B cell (primary cell): ENCODE results near the gene FRMD4A. TPM values are rescaled to one million over a fixed set of nuclear protein-coding genes. Genes with fewer than 3 reads are reported as not detected.

Experiments
- ATAC-seq: fragments of 200-7000 bp; cut with Tn5 transposase; one replicate; pipeline ENCODE4 v1.10.0; 2021; ENCODE audit warnings: low read depth, mild to moderate bottlenecking, moderate number of reproducible peaks, moderate library complexity
- CTCF ChIA-PET: fragments of 350-600 bp; sonication (Branson Sonifier 250); formaldehyde crosslinking; loops from one replicate; lab custom pipeline; 2021; ENCODE audit warnings: antibody characterized with exemption, inconsistent platforms; lab: Charles Lee
- POLR2A ChIA-PET: fragments of 350-600 bp; sonication (Branson Sonifier 250); formaldehyde crosslinking; loops from one replicate; lab custom pipeline; 2021; ENCODE audit warnings: antibody characterized with exemption; lab: Charles Lee
- DNase-seq: peaks from one replicate; pipeline ENCODE4 v3.0.0; 2013
- H2AFZ ChIP-seq: 2 replicates; pipeline ENCODE4 v1.6.1; 2012; ENCODE audit warnings: mild to moderate bottlenecking, low read depth, low read length; ENCODE audit not compliant: insufficient read depth, poor library complexity, severe bottlenecking
- H3K27ac ChIP-seq, 2 donors: 1 replicate in 1 of 2; 2 replicates in 1 of 2; pipeline ENCODE4 v1.5.1; 2012 to 2013; ENCODE audit warnings: low read length in 2 of 2, mild to moderate bottlenecking in 2 of 2, moderate library complexity in 1 of 2
- H3K27me3 ChIP-seq, 4 experiments: fragments of 200-600 bp in 1 of 4; sonication (generic) in 1 of 4; replicated peaks in 1 of 4; 1 replicate in 2 of 4; 2 replicates in 2 of 4; pipeline versions ENCODE4 v1.6.1 to v1.7.0; 2013 to 2016; ENCODE audit warnings: low read length in 3 of 4, mild to moderate bottlenecking in 2 of 4, mixed read lengths in 1 of 4, moderate library complexity in 1 of 4; ENCODE audit not compliant: insufficient read depth in 4 of 4, control insufficient read depth in 3 of 4; ENCODE audit errors: control extremely low read depth in 1 of 4
- H3K36me3 ChIP-seq, 2 experiments: replicated peaks in 1 of 2; 1 replicate in 1 of 2; 2 replicates in 1 of 2; pipeline versions ENCODE4 v1.6.1 to v1.7.1; 2013; ENCODE audit warnings: low read length in 1 of 2; ENCODE audit not compliant: insufficient read depth in 2 of 2, control insufficient read depth in 1 of 2; ENCODE audit errors: control extremely low read depth in 1 of 2, extremely low read depth in 1 of 2
- H3K4me1 ChIP-seq, 2 donors: fragments of 200-600 bp in 1 of 2; sonication (generic) in 1 of 2; 1 replicate in 1 of 2; 2 replicates in 1 of 2; pipeline versions ENCODE4 v1.5.1 to v1.6.1; 2013 to 2017; ENCODE audit warnings: low read length in 2 of 2; ENCODE audit not compliant: control insufficient read depth in 2 of 2, insufficient read depth in 2 of 2
- H3K4me2 ChIP-seq: replicated peaks from 2 replicates; pipeline ENCODE3; 2012; ENCODE audit warnings: mild to moderate bottlenecking, low read depth, low read length; ENCODE audit not compliant: poor library complexity, severe bottlenecking
- H3K4me3 ChIP-seq, 5 experiments: fragments of 200-600 bp in 1 of 5; sonication (generic) in 1 of 5; 1 replicate in 3 of 5; 2 replicates in 2 of 5; pipeline versions ENCODE4 v1.5.1 to v1.7.0; 2011 to 2016; ENCODE audit warnings: low read length in 4 of 5, mild to moderate bottlenecking in 4 of 5, low read depth in 2 of 5, control low read depth in 1 of 5, moderate library complexity in 1 of 5; ENCODE audit not compliant: insufficient read depth in 1 of 5; ENCODE audit errors: control extremely low read depth in 1 of 5, extremely low read depth in 1 of 5
- H3K79me2 ChIP-seq: fragments of 200-600 bp; sonication (generic); one replicate; pipeline ENCODE4 v1.6.0; 2016; ENCODE audit warnings: low read length; ENCODE audit not compliant: control insufficient read depth, insufficient read depth
- H3K9ac ChIP-seq: fragments of 200-600 bp; sonication (generic); 2 replicates; pipeline ENCODE4 v1.6.1; 2017; ENCODE audit warnings: mild to moderate bottlenecking, low read length, moderate library complexity
- H3K9me3 ChIP-seq, 3 donors: one replicate each; pipeline versions ENCODE4 v1.6.1 to v1.7.1; 2013; ENCODE audit warnings: low read length in 2 of 3; ENCODE audit not compliant: control insufficient read depth in 2 of 3, insufficient read depth in 1 of 3; ENCODE audit errors: control extremely low read depth in 1 of 3
- H4K20me1 ChIP-seq: 2 replicates; pipeline ENCODE4 v1.6.0; 2012; ENCODE audit warnings: mild to moderate bottlenecking, low read length; ENCODE audit not compliant: insufficient read depth, control insufficient read depth, poor library complexity, severe bottlenecking
- H3K27ac Mint-ChIP-seq: one replicate; pipeline ENCODE4 v1.8.0; 2021; ENCODE audit warnings: mixed read lengths
- H3K27me3 Mint-ChIP-seq: one replicate; pipeline ENCODE4 v1.8.0; 2021; ENCODE audit warnings: mixed read lengths
- H3K4me1 Mint-ChIP-seq: one replicate; pipeline ENCODE4 v1.8.0; 2021; ENCODE audit warnings: mixed read lengths
- H3K4me3 Mint-ChIP-seq: one replicate; pipeline ENCODE4 v1.8.0; 2021; ENCODE audit warnings: mixed read lengths
- H3K9me3 Mint-ChIP-seq: one replicate; pipeline ENCODE4 v1.8.0; 2022; ENCODE audit warnings: mixed read lengths; ENCODE audit not compliant: insufficient read depth
- CTCF ChIP-seq: fragments of 200-600 bp; IDR thresholded peaks from one replicate; pipeline ENCODE4 v1.8.0; 2022; ENCODE audit warnings: antibody characterized with exemption, mild to moderate bottlenecking
- EZH2 ChIP-seq: IDR thresholded peaks from 2 replicates; pipeline ENCODE4 v1.6.1; 2012; ENCODE audit warnings: borderline replicate concordance, low read depth, mild to moderate bottlenecking, moderate library complexity, low read length; ENCODE audit not compliant: insufficient read depth, poor library complexity, severe bottlenecking
- WGBS: methylation state at CpG from one replicate; pipeline ENCODE4 v1.1.5; 2013; ENCODE audit warnings: missing lambda C conversion rate; ENCODE audit not compliant: insufficient coverage; 5-methylcytosine and 5-hydroxymethylcytosine counted together
- intact Hi-C: fragments of 100-400 bp; cut with micrococcal nuclease; formaldehyde crosslinking; loops from one replicate; pipeline ENCODE4 v1.10.0; 2022
- polyA plus RNA-seq: library from polyadenylated mRNA; depleted of rRNA; stranded (reverse); fragments of >200 nt; gene quantifications from 2 replicates; pipeline ENCODE4 v1.2.3, GENCODE V29; 2012
- total RNA-seq, 2 donors: library from RNA; stranded (reverse); fragments of 120-200 nt in 1 of 2; gene quantifications; 1 replicate in 1 of 2; 2 replicates in 1 of 2; pipeline versions ENCODE4 v1.2.3 to v1.2.4, GENCODE V29; 2013 to 2022

The FRMD4A gene
- total and polyA plus RNA-seq, 2 donors (not counting 1 experiment from before 2014, with no cell fraction given) = 0.76 to 3.4 TPM

- H3K27ac Mint-ChIP-seq = no peak overlapping the region
- peaks cover 35% of the 10 kb centered on the region for H3K4me1 Mint-ChIP-seq
- H3K9me3 Mint-ChIP-seq = no peaks in the 10 kb centered on the region
- Histone ChIP-seq H3K36me3 (no peaks in the 10 kb centered on the region), H2AFZ (no peak overlapping the region), H3K79me2 (no peaks in the 10 kb centered on the region), H4K20me1 (no peaks in the 10 kb centered on the region), H3K27me3 (no peaks in the 10 kb centered on the region), H3K27ac (no peak overlapping the region), H3K9ac (no peak overlapping the region), H3K4me1 (peaks cover 25 to 26% of the 10 kb centered on the region in 2 donors), H3K4me2 (no peak overlapping the region), H3K9me3 (peaks cover 0 to 5% (median 0%) of the 10 kb centered on the region in 3 donors), H3K4me3 (no peak overlapping the region)
- 86% methylated on average over 11 of the region's 12 CpGs for WGBS
- TF ChIP-seq EZH2 (no peak), CTCF (no peak)
- DNase-seq (no peak), ATAC-seq (no peak)
- no peaks in the 10 kb centered on the region for H3K27me3 Mint-ChIP-seq
- ChIA-PET POLR2A (no interaction called here), CTCF (no interaction called here)
- intact Hi-C loops = loop anchor here (10.0 kb wide), 2 partner anchors 66 to 206 kb away; no protein-coding TSS in a partner anchor
- no peak overlapping the region for H3K4me3 Mint-ChIP-seq
Measured at GRCh38 chr10:13990392-13990805, 340.3 kb downstream of the FRMD4A start.

- H3K9me3 ChIP-seq = peaks cover 0 to 5% (median 0%) of the 10 kb centered on the region in 3 donors
- Mint-ChIP-seq H3K4me1 (peaks cover 27% of the 10 kb centered on the region), H3K27me3 (no peaks in the 10 kb centered on the region), H3K9me3 (no peaks in the 10 kb centered on the region), H3K4me3 (no peak overlapping the region), H3K27ac (no peak overlapping the region)
- WGBS = 100% methylated on average over 2 of the region's 2 CpGs
- no peak for TF ChIP-seq CTCF
- TF ChIP-seq EZH2 = no peak
- no peaks in the 10 kb centered on the region for H3K27me3 ChIP-seq
- H3K36me3 ChIP-seq = no peaks in the 10 kb centered on the region
- no peak overlapping the region for H3K9ac ChIP-seq
- ChIA-PET CTCF (no interaction called here), POLR2A (no interaction called here)
- H2AFZ ChIP-seq = no peak overlapping the region
- H4K20me1 ChIP-seq = no peaks in the 10 kb centered on the region
- H3K27ac ChIP-seq = no peak overlapping the region
- peaks cover 17 to 18% of the 10 kb centered on the region in 2 donors for H3K4me1 ChIP-seq
- no peak overlapping the region for H3K4me3 ChIP-seq
- ATAC-seq (no peak), DNase-seq (no peak)
- no peaks in the 10 kb centered on the region for H3K79me2 ChIP-seq
- intact Hi-C loops = loop anchor here (10.0 kb wide), 2 partner anchors 65 to 205 kb away; no protein-coding TSS in a partner anchor
- no peak overlapping the region for H3K4me2 ChIP-seq
Measured at GRCh38 chr10:13989616-13990015, 341.1 kb downstream of the FRMD4A start.
